HG03575 (cell line): ENCODE data around the gene SHISA9.

Experiments
- ATAC-seq: cut with Tn5 transposase; IDR thresholded peaks from one replicate; pipeline ENCODE4 v1.9.1; 2021; ENCODE audit not compliant: unreplicated experiment, insufficient number of reproducible peaks, low FRiP score; ENCODE audit errors: extremely low read depth

The SHISA9 gene

DNA sequence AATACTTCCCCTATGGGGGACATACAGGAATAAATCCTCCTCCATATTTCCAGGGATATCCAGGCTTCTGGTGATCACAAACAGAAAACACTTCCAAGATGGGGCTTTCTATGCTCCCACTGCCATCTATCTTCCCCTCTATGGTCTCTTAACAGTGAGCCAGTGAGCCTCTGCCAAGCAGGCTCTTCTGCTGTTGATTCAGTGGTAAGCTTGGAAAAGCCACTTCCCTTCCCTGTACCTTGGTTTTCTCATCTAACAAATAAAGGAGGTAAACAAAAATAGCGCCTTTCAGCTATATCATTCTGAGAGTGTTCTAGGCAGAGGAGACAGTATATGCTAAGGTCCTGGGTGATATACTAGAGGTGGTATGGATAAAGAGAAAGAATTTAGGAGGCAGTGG lies 368.0 kb downstream of the SHISA9 start:
- ATAC-seq, result no peak

DNA sequence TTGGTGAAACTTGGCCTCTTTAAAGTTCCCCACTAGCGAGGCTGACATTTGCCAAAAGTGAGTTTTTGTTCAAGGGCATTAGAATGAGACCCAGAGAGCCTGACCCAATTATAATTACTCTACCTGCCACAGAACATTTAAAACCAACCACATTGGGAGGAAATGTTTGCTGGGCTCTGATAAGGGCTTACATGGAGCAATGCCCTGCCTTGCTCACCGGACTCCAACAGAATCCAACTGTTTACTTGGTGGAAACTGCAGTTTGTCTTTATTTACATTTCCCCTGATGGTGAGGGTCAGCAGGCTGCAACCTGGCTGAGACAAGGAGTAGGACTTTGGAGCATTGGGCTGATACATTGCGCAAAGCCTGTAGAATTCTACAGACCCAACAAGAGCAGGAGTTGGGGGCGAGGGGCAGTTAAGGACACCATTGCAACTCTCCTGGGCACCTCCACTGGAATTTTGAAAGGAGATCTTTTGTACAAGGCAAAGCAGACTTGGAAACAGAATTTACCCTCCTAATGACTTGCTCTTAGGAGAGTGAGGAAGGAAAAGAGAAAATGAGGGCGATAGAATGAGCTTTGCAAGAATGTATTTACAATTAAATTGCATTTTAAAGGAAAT lies 368.6 kb downstream of the SHISA9 start:
- ATAC-seq, result no peak

DNA sequence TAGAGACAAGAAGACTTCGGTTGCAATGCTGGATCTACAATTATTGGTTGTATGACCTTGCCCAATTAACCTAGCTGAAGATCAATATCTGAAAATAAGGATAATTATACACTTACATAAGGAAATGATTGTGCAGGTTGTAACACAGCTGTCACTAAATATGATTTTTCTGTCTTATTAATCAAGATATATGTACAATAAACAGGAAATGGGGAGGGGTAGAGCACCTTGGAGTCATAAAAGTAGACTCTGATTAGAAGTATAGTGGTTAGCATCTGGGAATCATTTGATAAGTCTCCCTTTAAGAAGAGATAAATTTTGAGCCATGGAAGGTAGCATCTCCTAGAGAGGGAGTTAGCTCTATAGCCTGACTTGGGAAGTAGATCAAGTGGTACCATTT lies 369.2 kb downstream of the SHISA9 start:
- ATAC-seq, result no peak

DNA sequence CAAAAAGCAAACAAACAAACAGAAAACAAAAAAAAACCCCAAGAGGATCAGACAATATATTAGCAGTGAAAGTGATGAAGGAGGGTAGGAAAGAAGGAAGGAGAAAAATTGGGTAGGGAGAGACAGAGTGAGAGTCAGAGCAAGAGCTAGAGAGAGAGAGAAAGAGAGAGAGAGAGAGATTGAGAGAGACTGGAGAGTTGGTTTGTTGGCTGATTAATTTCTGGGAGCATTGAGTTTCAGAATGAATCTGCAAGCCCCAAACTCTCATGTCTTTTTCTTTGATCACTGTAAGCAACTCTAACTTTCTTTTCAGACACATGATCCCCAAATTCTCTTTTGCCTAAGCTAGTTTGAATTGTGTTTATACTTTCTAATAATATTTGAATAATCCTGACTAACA lies 388.1 kb downstream of the SHISA9 start:
- ATAC-seq, result no peak
